ENCODE measurements around the gene KDR.

KDR gene

GRCh38 chr4:55122235-55122634 is 3.2 kb downstream of the KDR start:
- DNase-seq: no peak

- no peak for DNase-seq
Measured at GRCh38 chr4:55121246-55121645, 4.1 kb downstream of the KDR start.

DNA sequence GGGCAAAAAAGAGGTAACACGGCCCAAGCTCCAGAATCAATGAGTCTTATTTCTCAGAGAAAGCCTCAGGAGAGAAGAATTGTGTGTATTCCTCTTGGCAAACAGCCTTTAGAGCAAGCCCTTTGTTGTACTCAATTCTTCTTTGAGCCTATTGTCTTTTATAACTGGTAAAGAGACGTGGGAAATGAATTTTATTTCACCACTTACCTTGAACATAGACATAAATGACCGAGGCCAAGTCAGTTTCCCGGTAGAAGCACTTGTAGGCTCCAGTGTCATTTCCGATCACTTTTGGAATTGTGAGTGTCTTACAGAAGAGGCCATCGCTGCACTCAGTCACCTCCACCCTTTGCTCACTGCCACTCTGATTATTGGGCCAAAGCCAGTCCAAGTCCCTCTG is 7.0 kb downstream of the KDR start:
- no peak for DNase-seq

- no peak for DNase-seq
Measured at GRCh38 chr4:55117511-55117910, 7.9 kb downstream of the KDR start.

GRCh38 chr4:55116450-55116849 is 8.9 kb downstream of the KDR start:
- DNase-seq: no peak

GRCh38 chr4:55111601-55112000 is 13.8 kb downstream of the KDR start:
- no peak for DNase-seq

GRCh38 chr4:55110131-55110530 is 15.3 kb downstream of the KDR start:
- no peak for DNase-seq

DNA sequence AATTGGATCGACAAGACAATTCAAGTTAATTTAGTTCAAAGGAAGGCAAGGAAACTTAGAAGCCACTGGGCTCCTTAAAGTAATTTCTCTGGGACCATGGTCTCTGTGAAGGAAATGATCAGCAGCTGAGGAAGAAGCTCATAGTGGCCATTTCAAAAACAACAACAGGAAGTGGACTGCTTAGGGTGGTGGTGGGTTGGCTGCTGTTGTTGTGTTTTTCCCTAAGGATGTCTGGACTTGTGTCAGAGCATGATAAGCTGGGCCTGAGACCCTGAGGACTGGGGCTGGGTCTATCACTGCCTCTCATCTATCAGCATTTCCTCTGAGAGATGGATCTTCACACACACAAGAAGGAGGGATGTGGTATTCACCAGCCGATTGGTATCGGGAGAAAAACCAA is 18.3 kb downstream of the KDR start:
- no peak for DNase-seq

DNA sequence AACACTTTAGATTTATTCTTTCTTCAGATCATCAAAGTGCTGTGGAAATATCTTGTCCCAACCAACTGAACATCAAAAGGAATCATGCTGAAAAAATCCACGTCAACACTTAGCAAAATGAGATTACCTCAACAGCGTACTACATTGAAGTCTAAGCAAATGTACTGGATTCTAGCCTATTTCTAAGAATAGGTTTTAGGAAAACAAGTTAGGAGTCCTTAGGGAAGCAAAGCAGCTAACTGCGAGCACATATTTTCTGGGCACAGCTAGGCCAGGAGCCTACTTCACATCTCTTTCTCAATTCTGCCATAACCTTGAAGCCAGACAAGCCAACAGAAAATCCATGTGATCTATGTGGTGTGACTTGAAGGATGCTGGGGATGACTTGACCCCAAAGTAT is 22.2 kb downstream of the KDR start:
- no peak for DNase-seq

- DNase-seq: no peak
Measured at GRCh38 chr4:55099816-55100215, 25.6 kb downstream of the KDR start.

- DNase-seq: no peak
Measured at GRCh38 chr4:55098456-55099204, 26.8 kb downstream of the KDR start.

- no peak for DNase-seq
Measured at GRCh38 chr4:55096619-55097018, 28.8 kb downstream of the KDR start.

GRCh38 chr4:55096045-55096444 is 29.4 kb downstream of the KDR start:
- no peak for DNase-seq

DNA sequence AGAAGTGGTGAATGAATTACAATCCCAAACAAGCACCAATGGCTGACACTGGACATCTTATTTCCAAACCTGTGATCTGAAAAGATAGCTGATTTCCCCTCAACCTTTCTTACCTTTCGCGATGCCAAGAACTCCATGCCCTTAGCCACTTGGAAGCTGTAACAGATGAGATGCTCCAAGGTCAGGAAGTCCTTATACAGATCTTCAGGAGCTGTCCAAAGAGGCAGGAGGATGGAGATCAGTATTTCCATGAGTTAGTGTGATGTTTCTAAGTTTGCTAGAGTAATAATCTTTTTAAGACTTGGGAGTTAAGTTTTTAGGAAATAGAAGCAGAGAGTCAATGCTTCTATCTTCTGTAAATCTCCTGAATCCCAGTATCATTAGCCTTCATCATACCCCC is 32.9 kb downstream of the KDR start:
- DNase-seq: no peak

- DNase-seq: no peak
Measured at GRCh38 chr4:55089916-55090315, 35.5 kb downstream of the KDR start.

GRCh38 chr4:55087913-55088260 is 37.5 kb downstream of the KDR start:
- no peak for DNase-seq

DNA sequence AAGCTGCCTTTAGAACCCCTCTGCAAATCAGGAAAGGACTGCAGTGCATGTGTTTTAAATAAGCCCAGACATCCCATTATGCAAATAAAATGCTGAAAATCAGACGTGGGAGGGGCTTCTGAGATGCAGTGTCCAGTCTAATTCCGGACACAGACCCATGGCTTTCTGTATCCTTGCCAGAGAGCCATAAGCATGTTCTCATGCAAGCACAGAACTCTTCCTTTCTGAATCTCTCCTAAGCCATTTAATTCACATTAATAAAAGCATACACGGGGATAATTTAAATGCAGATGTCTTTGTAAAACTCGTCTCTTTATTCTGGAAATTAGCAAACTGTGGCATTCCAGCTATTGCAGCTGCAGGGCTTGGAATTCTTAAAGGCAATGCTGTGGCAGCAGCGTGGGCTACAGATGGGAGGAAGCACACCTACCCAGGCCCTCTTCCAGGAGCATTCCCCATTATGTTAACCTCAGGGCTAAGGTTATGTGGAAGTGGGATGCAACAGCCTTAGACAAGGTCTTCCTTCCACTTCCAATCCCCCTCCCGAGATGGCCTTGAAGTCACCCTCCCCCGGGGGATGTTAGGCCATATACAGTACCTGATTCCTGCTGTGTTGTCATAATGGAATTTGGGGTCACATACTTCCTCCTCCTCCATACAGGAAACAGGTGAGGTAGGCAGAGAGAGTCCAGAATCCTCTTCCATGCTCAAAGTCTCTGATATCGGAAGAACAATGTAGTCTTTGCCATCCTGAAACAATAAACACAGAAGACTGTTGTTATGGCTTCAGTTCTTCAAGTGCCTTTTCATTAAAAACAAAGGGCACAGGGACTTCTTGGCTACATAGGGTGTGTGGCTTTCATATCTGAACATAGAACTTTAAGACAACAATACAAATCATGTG is 38.1 kb downstream of the KDR start:
- DNase-seq: no peak

DNA sequence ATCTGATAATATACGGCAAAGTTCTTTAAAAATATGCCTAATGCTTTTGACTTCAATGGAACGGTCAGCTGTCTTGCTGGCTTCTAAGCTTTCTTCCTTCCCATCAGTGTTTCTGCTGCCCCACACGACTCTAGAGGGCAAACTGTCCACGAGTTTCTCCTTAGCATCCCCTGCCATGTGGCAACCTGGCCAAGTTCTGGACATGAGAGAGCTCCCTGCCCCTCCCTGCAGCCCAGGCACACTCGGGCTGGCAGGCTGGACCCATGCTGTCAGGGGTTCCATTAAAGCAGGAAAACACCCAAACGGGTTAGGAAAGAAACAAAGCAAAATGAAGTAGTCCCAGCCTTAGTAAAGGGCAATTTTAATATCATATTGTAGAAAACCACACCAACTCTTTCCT is 38.8 kb downstream of the KDR start:
- DNase-seq: no peak

GRCh38 chr4:55083735-55084134 is 41.7 kb downstream of the KDR start:
- no peak for DNase-seq

DNA sequence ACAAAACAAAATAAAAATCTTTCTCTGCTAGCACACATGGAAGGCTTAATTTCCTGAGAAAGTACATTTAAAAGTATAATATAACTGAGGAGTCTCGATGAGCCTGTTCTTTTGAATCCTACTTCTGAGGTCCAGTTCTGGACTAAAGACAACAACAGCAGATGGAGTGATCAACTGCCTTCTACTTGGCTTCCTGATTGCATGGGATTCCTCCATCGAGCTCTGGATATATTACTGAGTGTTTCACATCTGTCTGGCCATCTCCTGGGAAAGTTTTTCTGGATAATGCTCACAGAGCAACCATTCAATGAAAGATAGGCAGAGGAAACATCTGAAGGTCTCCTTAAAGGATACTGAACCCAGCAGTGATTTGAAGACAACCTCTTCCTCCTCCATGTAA is 42.6 kb downstream of the KDR start:
- no peak for DNase-seq

GRCh38 chr4:55080174-55080865 is 45.1 kb downstream of the KDR start:
- no peak for DNase-seq

GRCh38 chr4:55079451-55080173 is 45.8 kb downstream of the KDR start:
- DNase-seq: no peak

GRCh38 chr4:55078987-55079386 is 46.4 kb downstream of the KDR start:
- DNase-seq: no peak
